HepG2 (cell line): ENCODE measurements around the gene QRFP. TPM values are rescaled to one million over a fixed set of nuclear protein-coding genes. Genes with fewer than 3 reads are reported as not detected.

Experiments used
- ATAC-seq: fragments of 200-7000 bp; cut with Tn5 transposase; 3 replicates; pipeline ENCODE4 v1.9.1; 2020; ENCODE audit warnings: mild to moderate bottlenecking, moderate library complexity
- BruUV-seq: library from RNA; stranded (reverse); fragments of 400-500 nt; replicated peaks from 2 replicates; lab custom pipeline; 2021; lab: Mats Ljungman, UMichigan
- CTCF ChIA-PET: fragments of 300-600 bp; formaldehyde crosslinking; extraction: SDS; loops from one replicate; lab custom pipeline; 2021; ENCODE audit warnings: low total read pairs, inconsistent platforms, low intra/inter-chr PET ratio; lab: Yijun Ruan, JAX
- POLR2A ChIA-PET: fragments of 350-600 bp; sonication (Branson Sonifier 250); formaldehyde crosslinking; loops from one replicate; lab custom pipeline; 2020; ENCODE audit warnings: antibody characterized with exemption, inconsistent platforms; lab: Yijun Ruan, JAX
- DNase-seq: peaks from one replicate; pipeline ENCODE4 v3.0.0-alpha.2; 2015; ENCODE audit warnings: low spot score
- FAIRE-seq: peaks from 3 replicates; lab custom pipeline; 2011; peaks lifted over from hg19 to GRCh38; lab: Jason Lieb, UNC
- H2AFZ ChIP-seq: one replicate; pipeline ENCODE4 v1.6.1; 2011; ENCODE audit warnings: low read length, inconsistent platforms
- H3K27ac ChIP-seq: fragments of 300-600 bp; 3 replicates; pipeline ENCODE4 v1.8.0; 2011; ENCODE audit warnings: mixed run types, mild to moderate bottlenecking, mixed read lengths, low read length, inconsistent platforms; ENCODE audit not compliant: insufficient read depth; ENCODE audit errors: extremely low read length
- H3K27me3 ChIP-seq, 2 experiments: fragments of 200-600 bp in 1 of 2; 2 replicates in 1 of 2; 3 replicates in 1 of 2; pipeline versions ENCODE4 v1.6.0 to v1.8.0; 2011; ENCODE audit warnings: low read length in 2 of 2, mild to moderate bottlenecking in 2 of 2, moderate library complexity in 2 of 2, inconsistent platforms in 1 of 2; ENCODE audit not compliant: insufficient read depth in 2 of 2, control insufficient read depth in 1 of 2
- H3K36me3 ChIP-seq, 2 experiments: fragments of 200-600 bp in 1 of 2; replicated peaks in 1 of 2; 2 replicates in 1 of 2; 3 replicates in 1 of 2; pipeline versions ENCODE4 v1.5.1 to v1.8.0; 2011; ENCODE audit warnings: low read length in 2 of 2, inconsistent platforms in 1 of 2; ENCODE audit not compliant: insufficient read depth in 2 of 2, control insufficient read depth in 1 of 2
- H3K4me1 ChIP-seq: 2 replicates; pipeline ENCODE4 v1.5.1; 2012; ENCODE audit warnings: low read length, inconsistent platforms; ENCODE audit not compliant: insufficient read depth
- H3K4me2 ChIP-seq: 2 replicates; pipeline ENCODE4 v1.6.0; 2011; ENCODE audit warnings: low read depth, low read length, inconsistent platforms
- H3K4me3 ChIP-seq, 3 experiments: fragments of 200-600 bp in 1 of 3; sonication (generic), shearing (Covaris generic) in 1 of 3; replicated peaks in 1 of 3; 2 replicates each; pipeline ENCODE4 v1.5.1; 2011 to 2016; ENCODE audit warnings: low read length in 3 of 3, inconsistent platforms in 2 of 3, low read depth in 2 of 3, mild to moderate bottlenecking in 2 of 3, control low read depth in 1 of 3, mixed read lengths in 1 of 3; ENCODE audit not compliant: insufficient read depth in 1 of 3
- H3K79me2 ChIP-seq: one replicate; pipeline ENCODE4 v1.6.1; 2011; ENCODE audit warnings: low read length, inconsistent platforms; ENCODE audit not compliant: insufficient read depth
- H3K9ac ChIP-seq: 2 replicates; pipeline ENCODE4 v1.6.0; 2011; ENCODE audit warnings: mild to moderate bottlenecking, low read depth, low read length, inconsistent platforms; ENCODE audit not compliant: insufficient read depth
- H3K9me3 ChIP-seq: 2 replicates; pipeline ENCODE4 v1.5.1; 2012; ENCODE audit warnings: mild to moderate bottlenecking, low read length
- H4K20me1 ChIP-seq: 2 replicates; pipeline ENCODE4 v1.6.0; 2011; ENCODE audit warnings: inconsistent platforms, mild to moderate bottlenecking, low read length, moderate library complexity; ENCODE audit not compliant: insufficient read depth
- ADNP ChIP-seq: sonication (generic); formaldehyde crosslinking; IDR thresholded peaks from 2 replicates; pipeline ENCODE4 v1.4.0; 2020; ENCODE audit warnings: missing genetic modification reagents
- ARID3A ChIP-seq: IDR thresholded peaks from 2 replicates; pipeline ENCODE4 v1.6.1; 2012; ENCODE audit warnings: low read depth, low read length, improper control_type of control experiment
- ARNT2 ChIP-seq: sonication (generic); formaldehyde crosslinking; IDR thresholded peaks from 2 replicates; pipeline ENCODE4 v1.8.0; 2022; ENCODE audit warnings: mild to moderate bottlenecking, low read depth, missing genetic modification reagents, moderate library complexity
- MTA1 ChIP-seq: sonication (generic); formaldehyde crosslinking; IDR thresholded peaks from 2 replicates; pipeline ENCODE4 v1.4.0; 2020; ENCODE audit warnings: missing genetic modification reagents, mild to moderate bottlenecking, borderline replicate concordance
- NR2F6 ChIP-seq, 2 experiments: IDR thresholded peaks; 2 replicates each; pipeline ENCODE4 v1.6.1; 2016; ENCODE audit warnings: antibody characterized with exemption in 1 of 2, mild to moderate bottlenecking in 1 of 2
- SOX13 ChIP-seq, 3 experiments: fragments of 450-650 bp in 1 of 3; sonication (generic) in 1 of 3; formaldehyde crosslinking in 1 of 3; IDR thresholded peaks in 2 of 3; conservative IDR thresholded peaks in 1 of 3; 2 replicates each; pipeline versions ENCODE4 v1.5.0 to v1.6.1; 2016 to 2020; ENCODE audit warnings: antibody characterized with exemption in 1 of 3, mild to moderate bottlenecking in 1 of 3, missing compliant biosample characterization in 1 of 3, missing genetic modification reagents in 1 of 3, moderate library complexity in 1 of 3
- SP4 ChIP-seq: sonication (generic); formaldehyde crosslinking; IDR thresholded peaks from 2 replicates; pipeline ENCODE4 v1.8.1; 2023; ENCODE audit warnings: mild to moderate bottlenecking, missing genetic modification reagents
- SRF ChIP-seq: IDR thresholded peaks from 2 replicates; pipeline ENCODE4 v1.6.1; 2011; ENCODE audit warnings: mild to moderate bottlenecking, low read depth, low read length, moderate library complexity
- TCF7L2 ChIP-seq: IDR thresholded peaks from 2 replicates; pipeline ENCODE4 v1.6.1; 2011; ENCODE audit warnings: mild to moderate bottlenecking, low read depth, low read length, moderate library complexity
- U2AF1 ChIP-seq: fragments of 200-400 bp; formaldehyde crosslinking; optimal IDR thresholded peaks from 2 replicates; pipeline ENCODE3; 2017; ENCODE audit warnings: mild to moderate bottlenecking, low read depth, low read length
- ZBTB46 ChIP-seq: sonication (generic); formaldehyde crosslinking; IDR thresholded peaks from 2 replicates; pipeline ENCODE4 v1.4.0; 2020; ENCODE audit warnings: mild to moderate bottlenecking, missing genetic modification reagents, borderline replicate concordance
- ZNF354B ChIP-seq: sonication (generic); formaldehyde crosslinking; IDR thresholded peaks from 2 replicates; pipeline ENCODE4 v1.8.0; 2022; ENCODE audit warnings: mild to moderate bottlenecking, missing genetic modification reagents
- ZNF629 ChIP-seq: sonication (generic); formaldehyde crosslinking; conservative IDR thresholded peaks from 2 replicates; pipeline ENCODE4 v1.5.0; 2020; ENCODE audit warnings: missing genetic modification reagents
- ZNF672 ChIP-seq: sonication (generic); formaldehyde crosslinking; IDR thresholded peaks from 2 replicates; pipeline ENCODE4 v1.8.1; 2022; ENCODE audit warnings: missing genetic modification reagents
- ZSCAN20 ChIP-seq: sonication (generic); formaldehyde crosslinking; IDR thresholded peaks from 2 replicates; pipeline ENCODE4 v1.4.0; 2020; ENCODE audit warnings: missing genetic modification reagents, mild to moderate bottlenecking, borderline replicate concordance
- ZSCAN9 ChIP-seq: IDR thresholded peaks from 2 replicates; pipeline ENCODE4 v1.6.1; 2016; ENCODE audit warnings: borderline replicate concordance
- WGBS: methylation state at CpG from one replicate; pipeline ENCODE4 v1.1.6; 2017; ENCODE audit warnings: low lambda C conversion rate; 5-methylcytosine and 5-hydroxymethylcytosine counted together
- in situ Hi-C: cut with HindIII; loops from 2 replicates; pipeline ENCODE4 v1.10.0; 2017; ENCODE audit warnings: low pct_unique_long_range_greater_than_20kb; ENCODE audit not compliant: extremely low pct_ligation_motif_present
- intact Hi-C: fragments of 100-400 bp; cut with micrococcal nuclease; formaldehyde crosslinking; loops from one replicate; pipeline ENCODE4 v1.10.0; 2022; ENCODE audit not compliant: unreplicated experiment
- polyA plus RNA-seq, 8 experiments: library from polyadenylated mRNA; depleted of rRNA in 3 of 8; stranded (reverse) in 7 of 8; unstranded in 1 of 8; fragments of >200 nt; fragmentation: Illumina TruSeq in 4 of 8; extraction: Trizol in 4 of 8; gene quantifications; 2 replicates each; pipeline versions ENCODE4 v1.2.1 to v1.2.3, GENCODE V29; 2011 to 2016; ENCODE audit warnings: low read depth in 4 of 8, missing spikeins in 1 of 8, mixed read lengths in 1 of 8; ENCODE audit not compliant: insufficient read depth in 1 of 8
- total RNA-seq, 5 experiments: library from RNA; depleted of rRNA; stranded (reverse); fragments of >200 nt; fragmentation: Illumina TruSeq; extraction: Trizol; gene quantifications; 2 replicates each; pipeline ENCODE4 v1.2.3, GENCODE V29; 2016; ENCODE audit warnings: low read depth in 1 of 5
- TF ChIP-seq, protein P1 (sequence below): sonication (generic); formaldehyde crosslinking; IDR thresholded peaks from 2 replicates; pipeline ENCODE4 v1.8.1; 2023; ENCODE audit warnings: mild to moderate bottlenecking, missing genetic modification reagents, borderline replicate concordance
- TF ChIP-seq, protein P2 (sequence below): IDR thresholded peaks from 2 replicates; pipeline ENCODE4 v1.6.1; 2016; ENCODE audit warnings: mild to moderate bottlenecking, missing biosample characterization, missing genetic modification reagents
- TF ChIP-seq, protein P3 (sequence below): sonication (generic); formaldehyde crosslinking; IDR thresholded peaks from 2 replicates; pipeline ENCODE4 v1.4.0; 2020; ENCODE audit warnings: mild to moderate bottlenecking, missing genetic modification reagents

The QRFP gene
- total and polyA plus RNA-seq, 2 of the 13 experiments (the other 11 are each of a cell fraction or from before 2014, with no cell fraction given), result not detected

DNA sequence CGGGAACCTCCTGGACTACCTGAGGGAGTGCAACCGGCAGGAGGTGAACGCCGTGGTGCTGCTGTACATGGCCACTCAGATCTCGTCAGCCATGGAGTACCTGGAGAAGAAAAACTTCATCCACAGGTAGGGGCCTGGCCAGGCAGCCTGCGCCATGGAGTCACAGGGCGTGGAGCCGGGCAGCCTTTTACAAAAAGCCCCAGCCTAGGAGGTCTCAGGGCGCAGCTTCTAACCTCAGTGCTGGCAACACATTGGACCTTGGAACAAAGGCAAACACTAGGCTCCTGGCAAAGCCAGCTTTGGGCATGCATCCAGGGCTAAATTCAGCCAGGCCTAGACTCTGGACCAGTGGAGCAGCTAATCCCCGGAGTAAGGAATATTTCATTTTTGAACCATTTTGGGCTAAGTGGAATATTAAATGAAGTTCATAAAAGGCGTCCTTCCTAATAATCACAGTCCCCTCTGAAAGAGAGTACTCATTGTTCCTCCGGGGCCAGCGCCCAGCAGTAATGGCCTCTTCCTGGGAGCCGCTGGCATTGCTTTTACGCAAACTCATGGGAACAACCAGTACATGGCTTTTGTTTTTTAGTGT is 23.6 kb downstream of the QRFP start:
- H3K9ac ChIP-seq, result no peak overlapping the region
- no peaks in the 10 kb centered on the region for H3K27me3 ChIP-seq
- peak; percentile 84 for DNase-seq
- intact Hi-C loops, result loop anchor here (1.0 kb wide), 1 partner anchor 49 kb away; no protein-coding TSS in a partner anchor
- no peak overlapping the region for H3K4me3 ChIP-seq
- peaks cover 9% of the 10 kb centered on the region for H4K20me1 ChIP-seq
- 44% methylated on average over 10 of the region's 15 CpGs for WGBS
- peaks cover 24 to 74% of the 10 kb centered on the region in 2 experiments; a peak in 4 of 5 replicates for H3K36me3 ChIP-seq
- peak overlapping the region; percentile 29; the same call in 1 of the 2 replicates for H3K4me2 ChIP-seq
- BruUV-seq, result no TSS peak
- peaks cover 24% of the 10 kb centered on the region for H3K4me1 ChIP-seq
- in situ Hi-C loops, result no loop called here
- POLR2A ChIA-PET, result interaction anchor here (0.6 kb wide), 1 partner anchor 145 kb away, joined by 4 read pairs; no protein-coding TSS in a partner anchor
- CTCF ChIA-PET, result no interaction called here
- peak overlapping the region; percentile 57 for H3K27ac ChIP-seq
- H2AFZ ChIP-seq, result no peak overlapping the region
- peak; percentile 86 for FAIRE-seq
- peak; percentile 99 for ATAC-seq
- no peaks in the 10 kb centered on the region for H3K79me2 ChIP-seq
- H3K9me3 ChIP-seq, result no peaks in the 10 kb centered on the region
- TF ChIP-seq MTA1 (peak; percentile 41; the same call in 1 of the 2 replicates), ZNF354B (no peak), SP4 (CRISPR knock-in tag) (no peak), ARID3A (no peak), NR2F6 (IDR thresholded peaks at IDR 0.05) (no peak), NR2F6 (CRISPR knock-in tag; IDR thresholded peaks at IDR 0.05) (peak; percentile 41; the same call in 1 of the 2 replicates), TCF7L2 (no peak), ZNF629 (CRISPR knock-in tag) (0 out of 2 replicates have a peak, but pooled peaks have one; percentile 26), ADNP (CRISPR knock-in tag) (no peak), ZBTB46 (no peak), ZNF672 (CRISPR knock-in tag) (no peak), ZSCAN20 (CRISPR knock-in tag) (0 out of 2 replicates have a peak, but pooled peaks have one; percentile 29), SRF (peak; percentile 61; the same call in 1 of the 2 replicates), SOX13 (IDR thresholded peaks at IDR 0.05) (no peak), SOX13 (CRISPR knock-in tag; conservative IDR thresholded peaks at IDR 0.05 in 1 of 2, IDR thresholded peaks at IDR 0.05 in 1 of 2) (peak in 1 of 2 experiments; percentile 28; a peak in 1 of 4 replicates), ZSCAN9 (CRISPR knock-in tag) (0 out of 2 replicates have a peak, but pooled peaks have one; percentile 42), U2AF1 (peak; percentile 46), ARNT2 (CRISPR knock-in tag) (no peak)
- TF ChIP-seq, protein P1, sequence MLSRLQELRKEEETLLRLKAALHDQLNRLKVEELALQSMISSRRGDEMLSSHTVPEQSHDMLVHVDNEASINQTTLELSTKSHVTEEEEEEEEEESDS (CRISPR knock-in tag), result no peak
- TF ChIP-seq, protein P2, sequence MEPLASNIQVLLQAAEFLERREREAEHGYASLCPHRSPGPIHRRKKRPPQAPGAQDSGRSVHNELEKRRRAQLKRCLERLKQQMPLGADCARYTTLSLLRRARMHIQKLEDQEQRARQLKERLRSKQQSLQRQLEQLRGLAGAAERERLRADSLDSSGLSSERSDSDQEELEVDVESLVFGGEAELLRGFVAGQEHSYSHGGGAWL (CRISPR knock-in tag), result no peak
- TF ChIP-seq, protein P3, sequence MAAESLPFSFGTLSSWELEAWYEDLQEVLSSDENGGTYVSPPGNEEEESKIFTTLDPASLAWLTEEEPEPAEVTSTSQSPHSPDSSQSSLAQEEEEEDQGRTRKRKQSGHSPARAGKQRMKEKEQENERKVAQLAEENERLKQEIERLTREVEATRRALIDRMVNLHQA (CRISPR knock-in tag), result no peak
